Measurements from ENCODE around the gene DCHS2.
"Not testable (repeated sequence)": the region's sequence is repeated elsewhere in the genome, so short reads cannot be mapped to it uniquely, and the experiment has no call there.

The DCHS2 gene

GRCh38 chr4:154314248-154314647, 177.4 kb downstream of the DCHS2 start:
- DNase-seq, result no peak

GRCh38 chr4:154313004-154313585, 178.5 kb downstream of the DCHS2 start:
- DNase-seq, result no peak

- no peak for DNase-seq
Observed at GRCh38 chr4:154312246-154312645, 179.4 kb downstream of the DCHS2 start.

GRCh38 chr4:154310578-154310977, 181.0 kb downstream of the DCHS2 start:
- DNase-seq, result no peak

GRCh38 chr4:154308207-154308606, 183.4 kb downstream of the DCHS2 start:
- no peak for DNase-seq

GRCh38 chr4:154307451-154307850, 184.1 kb downstream of the DCHS2 start:
- no peak for DNase-seq

- DNase-seq, result no peak
Observed at GRCh38 chr4:154305616-154306015, 186.0 kb downstream of the DCHS2 start.

- DNase-seq, result no peak
Observed at GRCh38 chr4:154304679-154305078, 186.9 kb downstream of the DCHS2 start.

- DNase-seq, result no peak
Observed at GRCh38 chr4:154294652-154295350, 196.8 kb downstream of the DCHS2 start.

GRCh38 chr4:154293427-154293826, 198.2 kb downstream of the DCHS2 start:
- DNase-seq, result no peak

- DNase-seq, result no peak
Observed at GRCh38 chr4:154292589-154292988, 199.0 kb downstream of the DCHS2 start.

GRCh38 chr4:154277172-154277571, 214.4 kb downstream of the DCHS2 start:
- no peak for DNase-seq

GRCh38 chr4:154276496-154276895, 215.1 kb downstream of the DCHS2 start:
- no peak for DNase-seq

- DNase-seq, result no peak
Observed at GRCh38 chr4:154254999-154255398, 236.6 kb downstream of the DCHS2 start.

- no peak for DNase-seq
Observed at GRCh38 chr4:154234576-154234975, 257.0 kb downstream of the DCHS2 start.

GRCh38 chr4:154231806-154232478, 259.7 kb downstream of the DCHS2 start:
- DNase-seq, result no peak

- no peak for DNase-seq
Observed at GRCh38 chr4:154230723-154231122, 260.9 kb downstream of the DCHS2 start.

GRCh38 chr4:154230091-154230490, 261.5 kb downstream of the DCHS2 start:
- DNase-seq, result no peak

- no peak for DNase-seq
Observed at GRCh38 chr4:154222875-154223274, 268.7 kb downstream of the DCHS2 start.

- no peak for DNase-seq
Observed at GRCh38 chr4:154218051-154218450, 273.5 kb downstream of the DCHS2 start.

- DNase-seq, result not testable (repeated sequence)
Observed at GRCh38 chr4:154217384-154217783, 274.2 kb downstream of the DCHS2 start.

- no peak for DNase-seq
Observed at GRCh38 chr4:154211506-154211905, 280.1 kb downstream of the DCHS2 start.

- DNase-seq, result no peak
Observed at GRCh38 chr4:154208424-154208823, 283.2 kb downstream of the DCHS2 start.

- no peak for DNase-seq
Observed at GRCh38 chr4:154205471-154205870, 286.1 kb downstream of the DCHS2 start.
